HUDEP-2 (cell line): ENCODE results near the gene TMEM255B.

Experiments used
- DNase-seq, 76 experiments: peaks; one replicate each; lab custom pipeline; 2025; ENCODE audit not compliant: unreplicated experiment in 76 of 76; lab: John Stamatoyannopoulos, UW

Gene TMEM255B

DNA sequence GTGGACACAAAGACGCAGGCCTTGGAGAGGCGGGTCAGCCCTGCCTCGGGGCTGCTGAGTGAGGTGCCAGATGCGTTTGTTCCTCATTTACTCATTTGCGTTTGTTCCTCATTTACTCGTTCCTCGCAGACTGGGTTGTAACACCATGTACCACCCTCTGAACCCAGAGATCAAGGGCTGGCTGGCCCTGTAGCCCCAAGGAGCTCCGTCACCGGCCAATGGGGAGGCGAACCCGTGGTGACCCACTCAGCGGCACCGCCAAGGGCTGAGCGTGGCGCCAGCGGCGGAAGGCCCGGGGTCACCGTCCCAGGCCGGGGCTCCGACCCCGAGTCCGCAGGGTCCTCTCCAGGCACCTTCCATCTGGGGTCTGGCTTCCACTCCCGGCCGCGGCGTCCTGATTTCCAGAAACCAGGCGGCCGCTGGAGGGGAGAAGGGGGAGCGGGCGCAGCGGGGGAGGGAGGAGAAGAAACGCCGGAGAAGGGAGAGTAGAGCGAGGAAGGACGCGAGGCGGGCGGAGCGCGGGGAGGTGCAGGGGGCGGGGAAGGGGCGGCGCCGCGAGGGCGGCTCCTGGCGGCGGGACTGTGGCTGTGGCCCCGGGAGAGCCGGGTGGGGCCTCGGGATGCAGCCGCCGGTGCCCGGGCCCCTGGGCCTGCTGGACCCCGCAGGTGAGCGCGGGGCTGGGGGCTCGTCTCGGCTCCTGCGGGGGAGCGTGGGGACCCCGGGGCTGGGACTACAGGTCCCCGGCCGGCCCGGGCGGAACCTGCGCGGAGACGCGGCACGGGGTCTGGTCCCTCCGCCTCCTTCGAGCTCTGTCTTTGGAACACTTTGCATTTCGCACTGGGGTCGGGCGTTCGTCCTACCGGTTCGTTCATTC, at the start of gene TMEM255B:
Gene TMEM255B, plus strand, starts transcription at position 576 of the 874 bp plus-strand sequence. Its CDS starts 44 bp downstream, at position 620.
- DNase-seq, result peak in 56 of 76 experiments; percentile 1 to 77 (median 44)

- DNase-seq, result no peak
Observed at GRCh38 chr13:113722921-113723320, 36.1 kb upstream of the TMEM255B start.

GRCh38 chr13:113723410-113724015, 35.5 kb upstream of the TMEM255B start:
- peak in 25 of 76 experiments; percentile 6 to 60 (median 31) for DNase-seq

GRCh38 chr13:113724016-113724758, 34.8 kb upstream of the TMEM255B start:
- DNase-seq, result no peak

DNA sequence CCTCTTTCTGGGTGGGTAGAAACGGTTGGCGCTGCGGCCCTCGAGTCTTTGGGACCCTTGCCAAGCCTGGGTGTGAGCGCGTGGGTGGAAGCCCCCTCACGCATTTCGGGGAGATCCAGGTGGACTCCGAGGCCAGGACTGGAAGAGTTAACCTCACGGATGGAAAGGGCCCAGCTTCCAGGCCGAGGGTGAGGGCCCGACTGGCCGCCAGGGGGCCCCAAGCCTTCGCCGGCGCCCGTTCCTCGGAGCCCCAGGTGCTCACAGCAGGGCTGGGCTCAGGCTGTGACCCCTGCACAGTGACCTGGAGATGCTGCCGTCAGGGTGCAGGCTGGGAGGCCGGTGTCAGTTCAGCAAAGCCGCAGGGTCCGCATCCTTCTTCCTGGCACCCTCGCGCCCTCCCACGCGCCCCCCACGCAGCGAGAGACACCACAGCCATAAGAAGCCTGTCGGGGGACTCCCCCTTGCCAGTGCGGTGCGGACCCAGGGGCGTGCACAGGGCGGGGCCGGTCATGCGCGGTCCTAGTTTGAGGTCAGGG, 34.2 kb upstream of the TMEM255B start:
- DNase-seq, result peak in 70 of 76 experiments; percentile 5 to 79 (median 54)

DNA sequence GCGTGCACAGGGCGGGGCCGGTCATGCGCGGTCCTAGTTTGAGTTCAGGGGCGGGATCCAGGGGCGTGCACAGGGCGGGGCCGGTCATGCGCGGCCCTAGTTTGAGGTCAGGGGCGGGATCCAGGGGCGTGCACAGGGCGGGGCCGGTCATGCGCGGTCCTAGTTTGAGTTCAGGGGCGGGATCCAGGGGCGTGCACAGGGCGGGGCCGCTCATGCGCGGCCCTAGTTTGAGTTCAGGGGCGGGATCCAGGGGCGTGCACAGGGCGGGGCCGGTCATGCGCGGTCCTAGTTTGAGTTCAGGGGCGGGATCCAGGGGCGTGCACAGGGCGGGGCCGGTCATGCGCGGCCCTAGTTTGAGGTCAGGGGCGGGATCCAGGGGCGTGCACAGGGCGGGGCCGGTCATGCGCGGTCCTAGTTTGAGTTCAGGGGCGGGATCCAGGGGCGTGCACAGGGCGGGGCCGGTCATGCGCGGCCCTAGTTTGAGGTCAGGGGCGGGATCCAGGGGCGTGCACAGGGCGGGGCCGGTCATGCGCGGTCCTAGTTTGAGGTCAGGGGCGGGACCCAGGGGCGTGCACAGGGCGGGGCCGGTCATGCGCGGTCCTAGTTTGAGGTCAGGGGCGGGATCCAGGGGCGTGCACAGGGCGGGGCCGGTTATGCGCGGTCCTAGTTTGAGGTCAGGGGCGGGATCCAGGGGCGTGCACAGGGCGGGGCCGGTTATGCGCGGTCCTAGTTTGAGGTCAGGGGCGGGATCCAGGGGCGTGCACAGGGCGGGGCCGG, 33.5 kb upstream of the TMEM255B start:
- DNase-seq, result peak in 22 of 76 experiments; percentile 26 to 75 (median 57)

DNA sequence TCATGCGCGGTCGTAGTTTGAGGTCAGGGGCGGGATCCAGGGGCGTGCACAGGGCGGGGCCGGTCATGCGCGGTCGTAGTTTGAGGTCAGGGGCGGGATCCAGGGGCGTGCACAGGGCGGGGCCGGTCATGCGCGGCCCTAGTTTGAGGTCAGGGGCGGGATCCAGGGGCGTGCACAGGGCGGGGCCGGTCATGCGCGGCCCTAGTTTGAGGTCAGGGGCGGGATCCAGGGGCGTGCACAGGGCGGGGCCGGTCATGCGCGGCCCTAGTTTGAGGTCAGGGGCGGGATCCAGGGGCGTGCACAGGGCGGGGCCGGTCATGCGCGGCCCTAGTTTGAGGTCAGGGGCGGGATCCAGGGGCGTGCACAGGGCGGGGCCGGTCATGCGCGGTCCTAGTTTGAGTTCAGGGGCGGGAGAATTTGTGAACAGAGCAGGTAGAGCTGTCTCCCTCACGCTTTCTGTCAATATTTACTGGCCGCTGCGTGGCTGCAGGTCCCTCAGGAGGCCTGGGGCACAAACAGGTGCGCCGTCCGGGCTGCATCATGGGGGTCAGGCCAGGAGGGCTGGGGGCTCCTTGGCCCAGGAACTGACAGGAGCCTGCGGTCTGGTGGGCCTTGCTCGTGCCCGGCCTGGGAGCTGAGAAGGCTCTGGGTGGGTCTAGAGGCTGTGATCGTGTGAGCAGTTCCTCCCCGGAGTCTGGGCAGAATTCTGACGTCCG, 32.8 kb upstream of the TMEM255B start:
- DNase-seq, result peak in 2 of 76 experiments; percentile 4 to 14

- no peak for DNase-seq
Observed at GRCh38 chr13:113726961-113727411, 32.0 kb upstream of the TMEM255B start.

GRCh38 chr13:113728571-113729054, 30.4 kb upstream of the TMEM255B start:
- DNase-seq, result no peak

- no peak for DNase-seq
Observed at GRCh38 chr13:113729187-113730019, 29.6 kb upstream of the TMEM255B start.

- no peak for DNase-seq
Observed at GRCh38 chr13:113730258-113730691, 28.8 kb upstream of the TMEM255B start.

DNA sequence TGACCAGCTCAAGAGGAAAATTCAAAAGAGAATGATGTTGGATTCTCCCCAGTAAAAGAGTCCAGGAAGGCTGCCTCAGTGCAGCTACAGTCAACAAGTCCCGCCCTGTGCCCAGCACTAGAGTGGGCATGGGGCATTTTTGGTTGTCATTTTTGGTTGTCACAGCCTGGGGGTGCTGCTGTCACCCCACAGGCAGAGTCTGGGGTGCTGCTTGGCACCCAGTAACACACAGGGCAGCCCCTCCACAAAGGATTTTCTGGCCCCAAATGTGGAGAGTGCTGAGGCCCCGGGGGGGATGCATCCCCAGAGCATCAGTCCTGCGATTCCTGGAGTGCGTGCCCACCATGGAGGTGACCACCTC, 28.2 kb upstream of the TMEM255B start:
- no peak for DNase-seq

DNA sequence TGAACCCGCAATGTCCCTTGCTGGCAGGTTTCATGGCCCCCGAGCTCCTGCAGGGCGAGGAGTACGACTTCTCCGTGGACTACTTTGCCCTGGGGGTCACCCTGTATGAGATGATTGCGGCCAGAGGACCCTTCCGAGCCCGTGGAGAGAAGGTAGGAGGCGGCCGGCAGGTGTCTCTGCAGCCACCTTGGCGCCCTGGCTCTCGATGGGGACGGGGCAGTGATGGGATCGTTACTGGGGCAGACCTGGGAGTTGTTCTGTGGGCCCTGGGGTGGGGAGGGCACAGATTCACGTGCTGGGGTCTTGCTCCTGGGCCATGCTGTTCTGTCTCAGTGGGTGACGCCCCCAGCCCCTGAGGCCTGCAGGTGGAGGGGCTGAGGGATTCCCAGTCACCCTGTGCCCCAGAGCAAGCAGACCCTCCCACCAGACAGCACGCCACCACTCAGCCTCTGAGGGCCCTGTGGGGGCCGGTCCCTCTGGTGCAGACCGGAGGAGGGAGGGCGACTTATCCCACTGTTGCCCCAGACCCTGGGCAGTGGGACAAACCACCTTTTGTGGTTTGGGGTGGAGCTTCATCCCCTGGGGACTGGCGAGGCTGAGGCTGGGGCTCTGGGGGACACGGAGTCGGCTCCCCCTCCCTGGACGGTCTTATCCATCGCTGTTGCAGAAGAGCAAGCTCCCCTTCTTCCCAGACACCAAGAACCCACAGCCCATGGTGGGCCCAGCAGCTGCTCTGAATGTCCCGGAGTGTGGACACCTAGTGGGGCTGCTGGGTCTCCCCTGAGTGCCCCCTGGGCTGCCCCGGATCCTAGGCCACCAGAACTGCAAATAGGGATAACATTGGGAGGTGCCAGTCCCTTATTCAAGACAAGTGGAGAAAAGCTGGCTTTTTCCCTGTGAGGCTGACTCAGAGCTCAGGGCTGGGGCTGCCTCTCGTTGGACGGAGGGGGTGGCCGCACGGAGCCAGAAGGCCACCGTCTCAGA, 27.5 kb upstream of the TMEM255B start:
- DNase-seq, result no peak

DNA sequence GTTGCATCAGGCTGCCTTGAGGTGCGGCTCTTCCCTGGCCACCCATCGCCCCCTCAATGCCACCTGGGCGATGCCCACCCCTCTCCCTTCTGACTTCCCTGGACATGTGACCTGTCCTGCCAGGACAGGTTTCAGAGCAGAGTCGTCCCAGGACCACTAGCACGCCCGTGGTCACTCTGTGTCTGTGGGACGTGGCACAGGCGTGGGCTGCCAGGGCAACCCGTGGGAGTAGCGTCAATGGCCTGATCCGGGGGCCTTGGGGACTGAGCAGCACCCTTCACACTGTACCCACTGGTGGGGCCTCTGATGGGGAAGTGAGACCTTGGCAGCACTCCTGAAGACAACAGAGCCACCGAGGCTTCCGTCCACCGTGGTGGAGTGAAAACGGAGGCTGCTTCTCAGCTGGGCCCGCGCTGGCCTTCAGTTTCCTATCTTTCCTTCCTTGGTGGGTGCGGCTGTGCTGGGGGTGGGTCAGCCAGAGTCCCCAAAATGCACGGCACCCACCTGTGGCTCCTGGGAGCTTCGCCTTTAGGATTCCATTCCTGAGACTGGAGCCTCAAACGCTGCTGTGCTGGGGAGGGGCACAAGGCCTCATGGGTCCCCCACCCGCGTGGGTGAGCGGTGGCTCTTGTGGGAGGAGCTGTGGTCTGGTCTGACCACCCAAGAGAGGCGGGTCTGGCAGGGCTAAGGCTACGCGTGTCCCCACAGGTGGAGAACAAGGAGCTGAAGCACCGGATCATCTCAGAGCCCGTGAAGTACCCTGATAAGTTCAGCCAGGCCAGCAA, 26.7 kb upstream of the TMEM255B start:
- no peak for DNase-seq

DNA sequence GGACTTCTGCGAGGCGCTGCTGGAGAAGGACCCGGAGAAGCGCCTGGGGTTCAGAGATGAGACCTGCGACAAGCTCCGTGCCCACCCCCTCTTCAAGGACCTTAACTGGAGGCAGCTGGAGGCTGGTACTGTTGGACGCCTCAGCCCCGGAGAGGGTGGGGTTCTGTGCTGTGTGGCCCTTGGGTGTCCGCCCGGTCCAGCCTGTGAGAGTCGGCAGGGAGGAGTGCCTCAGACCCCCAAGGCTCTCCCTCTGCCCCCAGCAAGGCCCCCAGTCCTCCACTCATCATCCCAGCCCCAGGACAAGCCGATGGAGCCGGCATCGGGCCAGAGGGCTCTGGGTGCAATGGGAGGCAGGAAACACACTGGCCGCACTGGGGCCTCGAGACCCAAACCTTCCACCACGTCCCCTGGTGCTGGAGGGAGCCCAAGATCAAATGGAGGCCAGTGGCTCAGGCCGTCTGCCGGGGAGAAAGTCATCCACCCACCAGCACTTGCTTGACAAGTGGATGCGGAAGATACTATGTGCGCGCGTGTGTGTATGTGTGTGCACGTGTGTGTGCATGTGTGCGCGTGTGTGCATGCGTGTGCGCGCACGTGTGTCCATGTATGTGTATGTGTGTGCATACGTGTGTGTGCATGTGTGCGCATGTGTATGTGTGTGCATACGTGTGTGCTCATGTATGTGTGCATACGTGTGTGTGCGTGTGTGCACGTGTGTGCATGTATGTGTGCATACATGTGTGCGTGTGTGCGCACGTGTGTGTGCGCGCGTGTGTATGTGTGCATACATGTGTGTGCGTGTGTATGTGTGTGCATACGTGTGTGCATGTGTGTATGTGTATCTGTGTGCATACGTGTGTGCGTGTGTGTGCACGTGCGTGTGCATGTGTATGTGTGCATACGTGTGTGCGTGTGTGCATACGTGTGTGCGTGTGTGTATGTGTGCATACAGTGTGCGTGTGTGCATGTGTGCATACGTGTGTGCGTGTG, 25.8 kb upstream of the TMEM255B start:
- DNase-seq, result no peak
